WERI-Rb-1 (cell line): ENCODE results near the gene PRODH.
"Not testable (repeated sequence)": the region's sequence is repeated elsewhere in the genome, so short reads cannot be mapped to it uniquely, and the experiment has no call there.

Source experiments
- DNase-seq: peaks from one replicate; pipeline ENCODE4 v3.0.0-alpha.2; 2020
- H3K27ac ChIP-seq: fragments of 250-450 bp; sonication (Bioruptor Pico); 2 replicates; pipeline ENCODE4 v1.5.1; 2020; ENCODE audit warnings: mild to moderate bottlenecking, moderate library complexity
- H3K27me3 ChIP-seq: fragments of 250-450 bp; sonication (Bioruptor Pico); 2 replicates; pipeline ENCODE4 v1.5.1; 2021; ENCODE audit warnings: mild to moderate bottlenecking, low read depth, moderate library complexity; ENCODE audit not compliant: insufficient read depth, severe bottlenecking
- H3K36me3 ChIP-seq: fragments of 250-450 bp; sonication (Bioruptor Pico); 2 replicates; pipeline ENCODE4 v1.5.1; 2020; ENCODE audit warnings: mild to moderate bottlenecking, moderate library complexity
- H3K4me3 ChIP-seq: 2 replicates; pipeline ENCODE4 v1.5.1; 2011; ENCODE audit warnings: low read depth, mild to moderate bottlenecking, control low read depth, low read length
- H3K9me3 ChIP-seq: fragments of 250-450 bp; sonication (Bioruptor Pico); 2 replicates; pipeline ENCODE4 v1.5.1; 2021; ENCODE audit warnings: mild to moderate bottlenecking, moderate library complexity; ENCODE audit not compliant: severe bottlenecking
- TF ChIP-seq, protein P1 (sequence below): IDR thresholded peaks from 2 replicates; pipeline ENCODE4 v1.5.1; 2011; ENCODE audit warnings: low read depth, mild to moderate bottlenecking, control low read depth, inconsistent platforms, low read length

The PRODH gene

DNA sequence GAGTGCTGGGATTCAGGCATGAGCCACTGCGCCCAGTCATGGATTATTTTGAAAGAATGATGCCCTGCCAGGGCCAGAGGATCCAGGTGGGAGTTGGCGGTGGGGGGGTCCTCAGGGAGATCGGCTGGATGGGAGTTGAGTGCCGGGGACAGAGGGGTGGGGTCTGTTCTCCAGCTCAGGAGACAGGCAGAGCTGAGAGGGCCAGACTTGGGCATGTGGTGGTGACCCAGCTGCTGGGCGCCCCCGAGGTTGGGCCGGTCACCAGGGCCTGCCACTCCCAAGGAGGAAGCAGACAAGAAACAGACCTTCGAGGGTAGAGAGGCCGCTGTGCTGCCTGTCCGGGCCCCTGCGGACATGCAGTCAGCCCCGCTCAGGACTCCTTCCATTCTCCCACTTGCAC, 11.8 kb upstream of the PRODH start:
- TF ChIP-seq, protein P1, sequence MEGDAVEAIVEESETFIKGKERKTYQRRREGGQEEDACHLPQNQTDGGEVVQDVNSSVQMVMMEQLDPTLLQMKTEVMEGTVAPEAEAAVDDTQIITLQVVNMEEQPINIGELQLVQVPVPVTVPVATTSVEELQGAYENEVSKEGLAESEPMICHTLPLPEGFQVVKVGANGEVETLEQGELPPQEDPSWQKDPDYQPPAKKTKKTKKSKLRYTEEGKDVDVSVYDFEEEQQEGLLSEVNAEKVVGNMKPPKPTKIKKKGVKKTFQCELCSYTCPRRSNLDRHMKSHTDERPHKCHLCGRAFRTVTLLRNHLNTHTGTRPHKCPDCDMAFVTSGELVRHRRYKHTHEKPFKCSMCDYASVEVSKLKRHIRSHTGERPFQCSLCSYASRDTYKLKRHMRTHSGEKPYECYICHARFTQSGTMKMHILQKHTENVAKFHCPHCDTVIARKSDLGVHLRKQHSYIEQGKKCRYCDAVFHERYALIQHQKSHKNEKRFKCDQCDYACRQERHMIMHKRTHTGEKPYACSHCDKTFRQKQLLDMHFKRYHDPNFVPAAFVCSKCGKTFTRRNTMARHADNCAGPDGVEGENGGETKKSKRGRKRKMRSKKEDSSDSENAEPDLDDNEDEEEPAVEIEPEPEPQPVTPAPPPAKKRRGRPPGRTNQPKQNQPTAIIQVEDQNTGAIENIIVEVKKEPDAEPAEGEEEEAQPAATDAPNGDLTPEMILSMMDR, result no peak

DNA sequence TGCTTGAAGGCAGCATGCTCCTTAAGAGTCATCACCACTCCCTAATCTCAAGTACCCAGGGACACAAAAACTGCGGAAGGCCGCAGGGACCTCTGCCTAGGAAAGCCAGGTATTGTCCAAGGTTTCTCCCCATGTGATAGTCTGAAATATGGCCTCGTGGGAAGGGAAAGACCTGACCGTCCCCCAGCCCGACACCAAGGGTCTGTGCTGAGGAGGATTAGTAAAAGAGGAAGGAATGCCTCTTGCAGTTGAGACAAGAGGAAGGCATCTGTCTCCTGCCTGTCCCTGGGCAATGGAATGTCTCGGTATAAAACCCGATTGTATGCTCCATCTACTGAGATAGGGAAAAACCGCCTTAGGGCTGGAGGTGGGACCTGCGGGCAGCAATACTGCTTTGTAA, 11.0 kb upstream of the PRODH start:
- H3K27ac ChIP-seq, DNase-seq, H3K36me3 ChIP-seq, H3K27me3 ChIP-seq, H3K4me3 ChIP-seq, H3K9me3 ChIP-seq: not testable (repeated sequence)

More for the DNA sequence above, 11.8 kb upstream of the PRODH start:
- no peaks in the 10 kb centered on the region for H3K27me3 ChIP-seq
- H3K9me3 ChIP-seq, result no peaks in the 10 kb centered on the region
- H3K27ac ChIP-seq, result no peak overlapping the region
- H3K36me3 ChIP-seq, result no peaks in the 10 kb centered on the region
- no peak overlapping the region for H3K4me3 ChIP-seq
- DNase-seq, result no peak

DNA sequence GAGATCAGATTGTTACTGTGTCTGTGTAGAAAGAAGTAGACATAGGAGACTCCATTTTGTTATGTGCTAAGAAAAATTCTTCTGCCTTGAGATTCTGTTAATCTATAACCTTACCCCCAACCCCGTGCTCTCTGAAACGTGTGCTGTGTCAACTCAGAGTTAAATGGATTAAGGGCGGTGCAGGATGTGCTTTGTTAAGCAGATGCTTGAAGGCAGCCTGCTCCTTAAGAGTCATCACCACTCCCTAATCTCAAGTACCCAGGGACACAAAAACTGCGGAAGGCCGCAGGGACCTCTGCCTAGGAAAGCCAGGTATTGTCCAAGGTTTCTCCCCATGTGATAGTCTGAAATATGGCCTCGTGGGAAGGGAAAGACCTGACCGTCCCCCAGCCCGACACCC, 2.6 kb upstream of the PRODH start:
- H3K27me3 ChIP-seq, H3K9me3 ChIP-seq, H3K4me3 ChIP-seq, DNase-seq, H3K36me3 ChIP-seq, H3K27ac ChIP-seq: not testable (repeated sequence)

DNA sequence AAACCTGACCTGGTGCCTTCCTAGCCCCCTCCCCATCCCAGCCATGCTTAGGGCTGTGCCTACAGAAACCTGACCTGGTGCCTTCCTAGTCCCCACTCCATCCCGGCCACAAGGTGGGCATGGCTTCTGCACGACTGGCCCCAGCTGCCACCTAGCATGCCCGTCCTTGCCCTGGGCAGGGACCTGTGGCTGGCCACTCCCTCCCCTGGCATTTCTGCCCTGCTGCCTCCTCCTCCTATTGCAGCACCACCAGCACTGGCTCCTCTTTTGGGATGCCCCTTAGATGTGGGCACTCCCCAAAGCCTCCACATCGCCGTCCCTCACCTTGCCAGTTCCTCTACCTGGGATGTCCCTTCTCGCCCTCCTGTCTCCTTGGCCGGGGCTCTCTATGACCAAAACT, 1.4 kb downstream of the PRODH start:
- not testable (repeated sequence) for H3K36me3 ChIP-seq, H3K9me3 ChIP-seq, H3K27ac ChIP-seq, H3K27me3 ChIP-seq, H3K4me3 ChIP-seq, DNase-seq

DNA sequence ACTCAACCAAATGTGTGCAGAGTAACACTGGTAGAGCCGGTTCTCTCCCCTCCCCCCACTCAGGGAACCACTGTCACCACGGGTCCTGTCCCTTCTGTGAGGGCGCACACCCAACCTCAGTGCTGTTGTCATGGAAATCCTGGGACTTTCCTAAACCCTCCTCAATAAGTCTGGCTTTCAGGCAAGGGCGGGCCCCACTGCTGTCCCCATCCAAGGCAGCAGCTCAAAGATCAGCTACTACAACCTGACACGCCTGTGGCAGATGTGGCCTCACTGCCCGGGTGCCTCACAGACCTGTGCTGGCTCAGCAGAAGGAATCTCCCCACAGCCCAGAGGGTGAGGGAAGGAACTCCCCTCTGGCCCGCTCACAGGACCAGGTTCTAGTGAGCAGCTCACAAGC, 2.2 kb downstream of the PRODH start:
- H3K9me3 ChIP-seq, result no peaks in the 10 kb centered on the region
- no peaks in the 10 kb centered on the region for H3K27me3 ChIP-seq
- TF ChIP-seq, protein P1, result no peak
- DNase-seq, result no peak
- H3K4me3 ChIP-seq, result no peak overlapping the region
- no peaks in the 10 kb centered on the region for H3K36me3 ChIP-seq
- H3K27ac ChIP-seq, result no peak overlapping the region

DNA sequence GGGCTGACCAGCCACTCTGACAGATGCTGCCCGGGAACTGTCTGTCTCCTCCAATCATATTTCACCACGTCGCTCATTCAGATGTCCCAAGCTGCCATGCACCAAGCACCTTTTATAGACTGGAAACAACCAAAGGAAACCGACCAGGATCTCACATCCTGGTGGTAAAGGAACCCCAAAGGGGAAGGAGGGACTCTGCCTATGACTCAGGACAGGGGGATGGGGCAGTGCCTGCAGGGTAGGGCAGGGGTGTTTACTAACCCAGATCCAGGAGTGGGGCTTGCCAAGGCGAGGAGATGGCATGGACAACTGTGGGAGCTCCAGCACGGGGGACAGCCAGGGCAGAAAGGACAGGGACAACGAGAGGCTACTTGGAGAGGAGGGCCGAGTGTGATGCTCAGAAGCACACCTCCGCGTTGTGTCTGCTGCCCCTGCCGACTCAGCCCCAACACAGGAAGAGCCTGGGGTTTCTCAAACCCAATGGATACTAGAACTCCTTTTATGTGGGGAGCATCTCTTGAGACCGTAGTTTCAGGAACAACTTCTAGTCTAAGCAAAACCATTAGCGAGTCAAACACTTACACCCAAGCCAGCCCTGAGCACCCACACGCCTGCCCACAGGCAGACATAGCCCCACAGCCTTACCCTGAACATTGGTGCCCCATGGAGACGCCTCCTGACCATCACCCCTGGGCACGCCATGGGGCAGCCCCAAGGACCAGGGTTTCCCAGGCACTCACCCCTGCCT, 4.0 kb downstream of the PRODH start:
- no peak overlapping the region for H3K27ac ChIP-seq
- no peaks in the 10 kb centered on the region for H3K36me3 ChIP-seq
- TF ChIP-seq, protein P1, result no peak
- H3K4me3 ChIP-seq, result no peak overlapping the region
- no peaks in the 10 kb centered on the region for H3K9me3 ChIP-seq
- no peak for DNase-seq
- no peaks in the 10 kb centered on the region for H3K27me3 ChIP-seq

DNA sequence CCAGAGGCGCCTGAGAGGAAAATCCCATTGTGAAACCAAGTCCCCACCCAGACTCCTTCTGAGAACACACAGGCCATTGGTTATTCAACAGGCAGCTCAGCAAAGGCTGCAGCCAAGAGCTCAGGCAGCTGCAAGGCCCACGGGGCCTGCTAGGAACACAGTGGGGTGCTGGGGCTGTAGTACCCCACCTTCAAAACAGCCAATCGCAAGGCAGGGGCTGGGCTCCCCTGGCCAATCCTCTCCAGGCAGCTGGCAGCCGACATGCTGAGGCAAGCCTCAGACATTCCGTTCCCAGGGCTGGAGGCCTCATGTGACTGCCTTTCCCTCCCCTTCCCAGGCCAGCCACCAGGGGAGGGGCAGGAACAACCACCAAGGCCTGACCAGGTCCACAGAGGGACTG, 6.6 kb downstream of the PRODH start:
- Histone ChIP-seq H3K36me3 (no peaks in the 10 kb centered on the region), H3K4me3 (no peak overlapping the region), H3K27ac (no peak overlapping the region), H3K27me3 (no peaks in the 10 kb centered on the region), H3K9me3 (no peaks in the 10 kb centered on the region)
- no peak for DNase-seq
- TF ChIP-seq, protein P1, result no peak
